HG03571 (cell line): ENCODE data around the gene GNG3.
"Not testable (repeated sequence)": the region's sequence is repeated elsewhere in the genome, so short reads cannot be mapped to it uniquely, and the experiment has no call there.

Experiments used
- ATAC-seq: cut with Tn5 transposase; IDR thresholded peaks from one replicate; pipeline ENCODE4 v1.9.1; 2021; ENCODE audit not compliant: unreplicated experiment

The GNG3 gene

GRCh38 chr11:62707277-62707861 is at the start of gene GNG3, which contains the start of gene BSCL2:
Gene GNG3, plus strand, starts transcription at chr11:62707676. Its CDS starts 620 bp downstream, at chr11:62708296.
Gene BSCL2, minus strand, starts transcription at chr11:62707424. Its CDS starts 229 bp downstream, at chr11:62707195.
- no peak for ATAC-seq

- ATAC-seq = peak; percentile 13
Measured at GRCh38 chr11:62664405-62665074, 42.9 kb upstream of the GNG3 start.

- peak; percentile 83 for ATAC-seq
Measured at GRCh38 chr11:62665075-62665598, 42.3 kb upstream of the GNG3 start, which contains the start of the genes C11orf98 and CSKMT. Gene C11orf98, minus strand, starts transcription at chr11:62665210. Its CDS starts 41 bp downstream, at chr11:62665169. Gene CSKMT, plus strand, starts transcription at chr11:62665312. Its CDS starts 568 bp downstream, at chr11:62665880.

GRCh38 chr11:62665599-62666258 is 41.7 kb upstream of the GNG3 start:
- no peak for ATAC-seq

GRCh38 chr11:62666259-62666926 is 41.1 kb upstream of the GNG3 start:
- ATAC-seq = no peak

- no peak for ATAC-seq
Measured at GRCh38 chr11:62667460-62667859, 40.0 kb upstream of the GNG3 start.

- no peak for ATAC-seq
Measured at GRCh38 chr11:62669420-62670161, 37.9 kb upstream of the GNG3 start.

- ATAC-seq = peak; percentile 10
Measured at GRCh38 chr11:62671236-62671607, 36.3 kb upstream of the GNG3 start.

- ATAC-seq = peak; percentile 44
Measured at GRCh38 chr11:62671608-62672389, 35.7 kb upstream of the GNG3 start, which contains the start of the genes LBHD1 and UQCC3. Gene LBHD1, minus strand, starts transcription at chr11:62672267. Its CDS starts 2,236 bp downstream, at chr11:62670031. Gene UQCC3, plus strand, starts transcription at chr11:62671673. Its CDS starts 73 bp downstream, at chr11:62671746.

GRCh38 chr11:62673196-62673525 is 34.3 kb upstream of the GNG3 start:
- ATAC-seq = no peak

- ATAC-seq = not testable (repeated sequence)
Measured at GRCh38 chr11:62675415-62675814, 32.1 kb upstream of the GNG3 start.

GRCh38 chr11:62676698-62677097 is 30.8 kb upstream of the GNG3 start:
- no peak for ATAC-seq

GRCh38 chr11:62677156-62677555 is 30.3 kb upstream of the GNG3 start:
- ATAC-seq = no peak

GRCh38 chr11:62677714-62678113 is 29.8 kb upstream of the GNG3 start:
- no peak for ATAC-seq

GRCh38 chr11:62678433-62678769 is 29.1 kb upstream of the GNG3 start:
- no peak for ATAC-seq

- ATAC-seq = peak; percentile 51
Measured at GRCh38 chr11:62678770-62679696, 28.4 kb upstream of the GNG3 start, which contains the start of gene UBXN1. Gene UBXN1, minus strand, starts transcription at chr11:62679073. Its CDS starts 150 bp downstream, at chr11:62678923.

GRCh38 chr11:62680825-62681240 is 26.6 kb upstream of the GNG3 start:
- no peak for ATAC-seq

- ATAC-seq = no peak
Measured at GRCh38 chr11:62682518-62682917, 25.0 kb upstream of the GNG3 start.
